HG03103 (cell line): ENCODE results near the gene SELENOI.
"Not testable (repeated sequence)": the region's sequence is repeated elsewhere in the genome, so short reads cannot be mapped to it uniquely, and the experiment has no call there.

ENCODE experiments used
- ATAC-seq: cut with Tn5 transposase; IDR thresholded peaks from one replicate; pipeline ENCODE4 v1.9.1; 2021; ENCODE audit warnings: low read depth; ENCODE audit not compliant: unreplicated experiment

SELENOI gene

DNA sequence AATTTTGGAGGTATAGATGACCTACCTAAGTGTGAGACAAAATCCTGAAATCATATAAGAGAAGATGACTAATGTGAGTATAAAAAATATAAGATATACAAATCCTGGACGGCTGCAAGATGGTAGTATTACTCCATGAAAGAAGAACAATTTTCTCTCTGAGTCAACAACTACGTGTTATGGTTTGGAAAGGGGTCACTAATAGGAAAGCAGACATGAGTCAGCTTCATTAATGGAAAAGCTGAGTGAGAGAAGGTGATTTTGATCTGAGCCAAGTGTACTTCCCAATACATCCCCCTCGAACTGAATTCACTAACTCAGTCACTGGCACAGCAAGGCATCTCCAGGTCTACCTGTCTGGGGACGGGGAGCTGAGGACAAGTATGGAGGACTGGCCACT lies 20.1 kb upstream of the SELENOI start:
- no peak for ATAC-seq

DNA sequence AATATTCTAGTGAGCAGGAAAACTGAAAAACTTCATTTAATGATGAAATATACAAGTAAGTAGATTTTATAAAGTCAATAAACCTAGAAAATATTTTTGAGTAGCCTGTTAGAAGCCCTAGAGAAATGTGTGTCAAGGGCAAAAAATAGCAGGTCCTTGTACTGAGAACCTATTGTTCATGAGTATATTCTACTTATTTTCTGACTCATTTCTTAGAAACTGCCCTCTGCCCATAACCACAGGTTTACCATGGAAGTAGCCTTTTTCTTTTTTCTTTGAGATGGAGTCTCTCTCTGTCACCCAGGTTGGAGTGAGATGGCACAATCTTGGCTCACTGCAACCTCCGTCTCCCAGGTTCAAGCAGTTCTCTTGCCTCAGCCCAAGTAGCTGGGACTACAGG lies 19.4 kb upstream of the SELENOI start:
- no peak for ATAC-seq

DNA sequence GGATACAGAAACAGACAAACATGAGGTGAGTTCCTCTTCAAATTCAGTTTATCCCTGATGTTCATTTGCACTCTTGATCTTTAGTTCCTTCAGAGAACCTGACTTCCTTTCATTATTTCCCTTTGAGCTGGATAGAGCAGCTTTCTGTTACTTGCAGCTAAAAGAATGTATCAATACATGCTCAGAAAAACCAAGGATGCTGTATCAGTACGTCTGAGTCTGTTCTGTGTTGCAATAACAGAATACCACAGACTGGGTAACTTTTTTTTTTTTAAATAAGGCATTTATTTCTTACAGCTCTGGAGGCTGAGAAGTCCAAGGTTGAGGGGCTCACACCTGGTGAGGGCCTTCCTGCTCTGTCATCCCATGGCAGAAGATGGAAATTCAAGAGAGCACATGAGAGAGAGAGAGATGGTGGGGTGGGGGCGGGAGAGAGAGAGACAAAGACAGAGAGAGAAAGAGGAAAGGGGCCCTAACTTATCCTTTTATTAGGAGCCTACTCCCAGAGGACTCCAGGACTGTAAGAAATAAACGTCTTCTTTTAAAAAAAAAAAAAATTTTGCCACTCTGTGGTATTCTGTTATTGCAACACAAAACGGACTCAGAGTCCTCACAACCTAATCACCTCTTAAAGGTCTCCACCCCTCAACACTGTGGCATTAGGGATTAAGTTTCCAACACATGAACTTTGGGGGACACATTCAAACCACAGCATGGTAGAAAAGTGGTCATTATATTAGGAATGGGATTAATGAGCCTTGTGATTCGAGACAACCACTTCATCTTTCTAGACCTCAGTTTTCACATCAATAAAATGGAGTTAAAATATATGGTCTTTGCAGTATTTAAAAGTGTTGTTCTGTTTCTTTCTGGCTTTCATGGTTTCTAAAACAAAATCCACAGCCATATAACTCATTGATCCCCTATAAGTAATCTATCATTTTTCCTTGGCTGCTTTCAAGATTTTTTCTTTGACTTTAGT lies 18.4 kb upstream of the SELENOI start:
- no peak for ATAC-seq

DNA sequence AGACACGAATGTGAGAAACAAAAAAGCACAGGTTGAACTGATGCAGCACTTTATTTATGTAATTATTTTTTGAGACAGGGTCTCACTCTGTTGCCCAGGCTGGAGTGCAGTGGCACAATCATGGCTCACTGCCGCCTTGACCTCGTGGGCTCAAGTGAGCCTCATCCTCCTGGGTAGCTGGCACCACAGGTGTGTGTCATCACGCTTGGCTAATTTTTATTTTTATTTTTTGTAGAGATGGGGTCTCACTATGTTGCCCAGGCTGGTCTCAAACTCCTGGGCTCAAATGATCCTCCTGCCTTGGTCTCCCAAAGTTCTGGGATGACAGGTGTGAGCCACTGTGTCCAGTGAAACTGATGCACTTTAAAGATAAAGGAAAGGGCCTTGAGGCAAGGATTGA lies 16.9 kb upstream of the SELENOI start:
- ATAC-seq: not testable (repeated sequence)

GRCh38 chr2:26330114-26330549 lies 15.8 kb upstream of the SELENOI start:
- ATAC-seq: peak; percentile 97

- ATAC-seq: no peak
These were observed 15.3 kb upstream of the SELENOI start for GRCh38 chr2:26330604-26331003.

DNA sequence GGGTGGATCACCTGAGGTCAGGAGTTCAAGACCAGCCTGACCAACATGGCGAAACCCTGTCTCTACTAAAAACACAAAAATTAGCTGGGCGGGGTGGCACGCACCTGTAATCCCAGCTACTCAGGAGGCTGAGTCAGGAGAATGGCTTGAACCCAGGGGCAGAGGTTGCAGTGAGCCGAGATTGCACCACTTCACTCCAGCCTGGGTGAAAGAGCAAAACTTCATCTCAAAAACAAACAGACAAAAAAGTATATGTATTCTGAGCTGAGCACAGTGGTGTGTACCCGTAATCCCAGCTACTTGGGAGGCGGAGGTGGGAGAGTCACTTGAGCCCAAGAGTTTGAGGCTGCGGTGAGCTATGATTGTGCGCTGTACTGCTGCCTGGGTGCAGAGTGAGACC lies 14.6 kb upstream of the SELENOI start:
- not testable (repeated sequence) for ATAC-seq

- no peak for ATAC-seq
These were observed 12.7 kb upstream of the SELENOI start for GRCh38 chr2:26333293-26333692.

GRCh38 chr2:26335231-26335630 lies 10.7 kb upstream of the SELENOI start:
- no peak for ATAC-seq

DNA sequence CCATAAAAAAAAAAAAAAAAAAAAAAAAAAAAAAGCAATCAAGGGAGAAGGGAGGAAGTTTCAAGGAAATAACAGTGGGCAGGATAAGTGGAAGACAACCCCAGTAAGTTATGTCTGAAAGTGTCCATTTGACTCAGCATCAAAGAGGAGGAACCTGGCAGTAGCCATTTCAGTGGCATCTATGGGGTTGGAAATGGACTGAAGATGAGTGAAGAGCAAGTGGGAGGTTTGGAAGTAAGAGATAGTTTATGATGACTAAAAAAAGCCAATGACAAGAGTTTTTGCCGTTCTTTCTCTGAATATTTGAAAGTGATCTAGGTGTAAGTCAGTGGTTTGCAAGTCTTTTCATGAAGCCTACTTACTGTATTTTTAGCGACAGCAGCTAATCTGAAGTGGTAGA lies 9.2 kb upstream of the SELENOI start:
- ATAC-seq: no peak

DNA sequence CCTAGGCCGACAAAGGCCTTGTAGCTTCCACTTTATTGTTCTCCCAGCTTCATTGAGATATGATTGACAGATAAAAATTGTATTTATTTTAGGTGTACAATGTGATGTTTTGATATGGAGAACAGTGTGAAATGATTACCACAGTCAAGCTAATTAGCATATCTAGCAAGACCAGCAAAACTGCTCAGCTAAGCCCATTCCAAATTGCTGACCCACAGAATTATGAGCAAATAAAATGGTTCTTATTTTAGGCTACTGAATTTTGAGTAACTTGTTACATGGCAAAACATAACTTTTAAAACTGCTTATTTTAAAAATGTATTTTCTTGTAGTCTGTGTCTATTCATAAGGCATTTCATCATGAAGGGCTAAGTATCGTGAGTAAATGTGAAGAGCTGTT lies 8.6 kb upstream of the SELENOI start:
- ATAC-seq: no peak

GRCh38 chr2:26340831-26341230 lies 5.1 kb upstream of the SELENOI start:
- ATAC-seq: no peak

DNA sequence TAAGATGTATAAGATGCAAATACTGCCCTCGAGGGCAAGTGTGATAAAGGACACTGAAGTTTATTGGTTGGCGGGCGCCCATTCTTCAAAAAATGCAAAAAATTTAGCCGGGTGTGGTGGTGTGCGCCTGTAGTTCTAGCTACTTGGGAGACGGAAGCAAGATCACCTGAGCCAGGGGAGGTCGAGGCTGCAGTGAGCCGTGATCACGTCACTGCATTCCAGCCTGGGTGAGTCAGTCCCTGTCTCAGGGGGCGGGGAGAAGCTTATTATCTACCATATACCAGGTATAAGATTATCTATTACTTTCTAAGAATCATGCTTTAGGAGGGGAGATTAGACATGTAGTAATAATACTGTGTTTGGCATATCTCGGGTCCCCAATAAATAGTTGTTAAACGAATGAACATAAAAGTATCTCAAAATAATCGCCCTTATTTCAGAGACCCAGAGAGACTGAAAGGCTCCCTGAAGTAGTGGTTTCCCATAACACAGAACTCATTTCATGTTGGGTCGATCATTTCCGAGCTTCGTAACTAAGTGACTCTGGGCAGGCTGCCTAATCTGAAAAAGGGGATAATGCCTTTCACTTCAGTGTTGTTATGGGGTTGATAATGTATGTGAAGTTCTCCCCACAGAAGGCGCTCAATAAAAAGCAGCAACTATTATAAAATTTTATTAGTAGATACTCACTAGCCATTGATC lies 1.2 kb upstream of the SELENOI start:
- ATAC-seq: no peak

GRCh38 chr2:26345283-26345544 lies 729 bp upstream of the SELENOI start:
- ATAC-seq: peak; percentile 2

- no peak for ATAC-seq
These were observed 611 bp downstream of the SELENOI start, which contains the start of gene ADGRF3 for GRCh38 chr2:26346454-26347053. TSS of gene ADGRF3 (minus strand) at chr2:26346789. CDS start at chr2:26346234, 555 bp downstream.

- ATAC-seq: no peak
These were observed 1.4 kb downstream of the SELENOI start for GRCh38 chr2:26347286-26347865.

DNA sequence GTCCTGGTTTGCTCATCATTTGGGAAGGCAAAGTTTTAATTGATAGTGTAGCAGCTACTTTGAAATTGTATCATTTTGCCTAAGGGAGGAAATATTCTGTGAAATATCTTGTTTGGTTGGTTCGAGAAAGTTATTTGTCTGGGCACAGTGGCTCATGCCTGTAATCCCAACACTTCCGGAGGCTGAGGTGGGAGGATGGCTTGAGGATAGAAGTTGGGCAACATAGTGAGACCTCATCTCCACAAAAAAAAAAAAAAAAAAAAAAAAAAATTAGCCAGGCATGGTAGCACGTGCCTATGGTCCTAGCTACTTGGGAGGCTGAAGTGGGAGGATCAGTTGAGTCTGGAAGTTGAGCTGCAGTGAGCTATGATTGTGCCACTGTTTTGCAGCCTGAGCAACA lies 3.7 kb downstream of the SELENOI start:
- no peak for ATAC-seq

DNA sequence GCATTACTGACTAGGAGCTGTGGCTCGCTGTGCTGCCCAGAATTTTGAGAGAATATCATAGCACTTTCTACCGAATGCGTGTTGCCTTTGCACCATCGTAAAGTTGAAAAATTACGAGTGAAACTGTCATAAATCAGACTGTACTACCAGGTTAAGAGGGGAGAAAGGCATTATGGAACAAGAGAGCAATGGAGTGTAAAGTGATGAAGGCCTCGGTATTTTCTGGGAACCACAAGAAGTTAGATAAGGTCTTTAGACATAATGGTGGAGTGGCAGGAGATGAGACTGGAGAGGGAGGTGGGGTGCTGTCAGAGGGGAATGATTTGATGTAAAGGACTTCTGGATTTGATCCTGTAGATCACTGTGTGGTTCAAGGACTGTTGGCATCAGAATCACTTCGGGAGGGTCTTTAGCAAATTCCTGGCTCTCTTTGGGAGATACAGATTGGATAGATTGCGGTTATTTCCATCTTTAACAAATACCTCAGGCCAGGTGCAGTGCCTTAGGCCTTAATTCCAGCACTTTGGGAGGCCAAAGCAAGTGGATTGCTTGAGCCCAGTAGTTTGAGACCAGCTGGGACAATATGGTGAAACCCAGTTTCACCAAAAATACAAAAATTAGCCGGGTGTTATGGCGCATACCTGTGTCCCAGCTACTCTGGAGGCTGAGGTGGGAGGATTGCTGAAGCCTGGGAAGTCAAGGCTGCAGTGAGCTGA lies 5.6 kb downstream of the SELENOI start:
- no peak for ATAC-seq

DNA sequence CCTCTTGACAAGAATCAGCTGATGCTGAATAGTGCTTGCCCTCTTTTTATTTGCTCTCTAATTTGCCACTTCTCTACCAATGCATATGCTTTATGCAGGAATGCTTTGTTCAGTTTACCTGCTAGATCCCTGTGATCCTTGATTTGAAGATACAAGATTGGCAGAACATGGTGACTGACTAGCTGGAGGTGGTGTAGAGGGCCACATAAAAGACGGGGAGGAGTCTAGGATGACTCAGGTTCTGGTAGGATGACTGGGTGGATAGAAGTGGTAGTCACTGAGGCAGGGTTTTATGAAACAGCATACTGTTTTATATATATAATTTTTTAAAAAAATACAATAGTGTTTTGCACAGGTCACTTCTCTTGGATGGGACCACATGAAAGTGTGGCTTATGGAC lies 6.9 kb downstream of the SELENOI start:
- ATAC-seq: no peak

GRCh38 chr2:26354469-26354868 lies 8.5 kb downstream of the SELENOI start:
- ATAC-seq: not testable (repeated sequence)
